K562 treated with DMSO at 1 percent for 4 hours (cell line): Measurements from ENCODE around the gene COL25A1. TPM values are rescaled to one million over a fixed set of nuclear protein-coding genes. Genes with fewer than 3 reads are reported as not detected.

Experiments used
- total RNA-seq: library from RNA; unstranded; fragments of 300-600 nt; gene quantifications from 2 replicates; pipeline ENCODE4 v1.2.3, GENCODE V29; 2022; ENCODE audit not compliant: insufficient read depth

COL25A1 gene
- total RNA-seq, result not detected in 2 replicates

DNA sequence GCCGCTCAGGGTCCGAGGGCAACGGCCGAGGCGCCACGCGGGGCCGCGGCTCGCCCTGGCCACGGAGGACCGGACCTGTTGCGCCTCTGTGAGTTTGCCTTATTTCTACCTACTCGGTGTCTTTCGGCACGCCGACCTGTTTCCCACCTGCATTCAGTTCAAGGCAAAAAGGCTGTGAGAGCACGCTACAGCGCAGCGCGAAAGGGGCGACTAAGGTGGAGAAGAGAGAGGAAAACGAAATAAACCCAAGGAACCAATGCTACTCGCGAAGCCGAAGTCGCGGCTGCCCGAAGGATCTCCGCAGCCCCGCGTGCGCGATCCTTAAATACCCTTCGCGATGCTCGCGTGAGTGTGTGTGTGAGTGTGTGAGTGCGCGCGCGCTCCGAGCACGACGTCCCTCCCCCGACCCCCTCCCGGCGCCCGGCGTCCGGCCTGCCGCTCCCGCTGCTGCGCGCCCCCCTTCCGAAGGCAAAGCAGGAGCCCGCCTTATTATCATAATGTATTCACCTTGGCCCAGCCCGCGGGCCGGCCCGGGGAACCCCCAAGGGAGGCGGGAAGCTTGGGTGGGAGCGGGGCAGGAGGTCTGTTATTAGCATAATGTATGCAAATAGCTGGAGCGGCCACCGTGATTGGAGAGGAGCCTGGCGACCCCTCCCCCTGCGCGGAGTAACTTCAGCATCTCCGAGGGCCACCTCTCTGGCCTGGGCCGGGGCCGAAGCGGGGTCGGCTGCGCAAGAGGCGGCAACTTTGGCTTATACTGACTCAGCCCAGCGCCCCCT, at the start of gene COL25A1:
Gene COL25A1, minus strand, starts transcription at position 298 of the 779 bp plus-strand sequence.

DNA sequence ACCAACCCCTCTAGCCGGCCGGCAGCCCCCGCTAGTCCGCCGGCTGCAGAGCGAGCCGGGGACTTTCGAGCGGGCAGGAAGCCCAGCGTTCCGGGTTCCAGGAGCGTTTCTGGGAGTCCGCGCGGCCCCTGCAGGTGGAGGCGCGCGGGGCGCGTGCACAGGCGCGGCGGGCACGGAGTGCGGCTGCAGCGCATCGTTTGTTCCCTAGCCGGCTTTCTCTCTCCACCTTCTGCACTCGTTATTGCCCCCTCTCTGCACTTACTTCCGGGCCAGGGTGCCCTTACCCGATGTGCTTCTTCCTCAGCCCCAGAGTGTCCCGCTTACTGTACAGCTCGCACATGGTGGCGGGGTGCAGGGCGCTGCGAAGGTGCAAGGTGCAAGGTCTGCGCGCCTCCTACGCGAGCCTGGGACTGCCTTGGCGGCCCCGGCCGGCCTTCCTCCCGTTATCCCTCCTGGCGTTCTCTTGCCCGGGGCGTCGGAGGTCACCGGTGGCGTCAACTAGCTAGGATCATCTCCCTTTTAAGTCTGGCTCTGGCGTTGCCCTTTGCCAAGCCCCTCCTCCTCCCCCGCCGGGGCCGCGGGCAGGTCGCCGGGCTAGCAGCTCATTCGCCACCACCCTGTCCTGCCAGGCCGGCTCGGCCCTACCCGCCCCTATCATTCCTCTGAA, 539.8 kb downstream of the COL25A1 start, which contains the start of gene ETNPPL:
Gene ETNPPL, minus strand, starts transcription at position 495 of the 667 bp plus-strand sequence. Its CDS starts 155 bp downstream, at position 340.

Other genes starting within 250 kb of the COL25A1 start
- gene SEC24B, start 131.2 kb upstream of the COL25A1 start, total RNA-seq, result 10.6 and 13.5 TPM in 2 replicates